Gastrocnemius medialis (tissue), 4 donors: ENCODE measurements around the gene RPS6KA4.

Experiments
- CTCF ChIP-seq, 5 experiments: fragments of 450-650 bp in 3 of 5; fragments of 200-600 bp in 2 of 5; sonication (generic) in 2 of 5; IDR thresholded peaks in 4 of 5; conservative IDR thresholded peaks in 1 of 5; 1 replicate in 4 of 5; 2 replicates in 1 of 5; pipeline ENCODE4 v1.5.1; 2016 to 2019; ENCODE audit warnings: antibody characterized with exemption in 5 of 5, mild to moderate bottlenecking in 3 of 5, moderate library complexity in 3 of 5
- POLR2A ChIP-seq, 2 donors: fragments of 450-650 bp; IDR thresholded peaks; one replicate each; pipeline ENCODE4 v1.6.1; 2017; ENCODE audit warnings: antibody characterized with exemption in 2 of 2, mild to moderate bottlenecking in 2 of 2, moderate library complexity in 2 of 2

DNA sequence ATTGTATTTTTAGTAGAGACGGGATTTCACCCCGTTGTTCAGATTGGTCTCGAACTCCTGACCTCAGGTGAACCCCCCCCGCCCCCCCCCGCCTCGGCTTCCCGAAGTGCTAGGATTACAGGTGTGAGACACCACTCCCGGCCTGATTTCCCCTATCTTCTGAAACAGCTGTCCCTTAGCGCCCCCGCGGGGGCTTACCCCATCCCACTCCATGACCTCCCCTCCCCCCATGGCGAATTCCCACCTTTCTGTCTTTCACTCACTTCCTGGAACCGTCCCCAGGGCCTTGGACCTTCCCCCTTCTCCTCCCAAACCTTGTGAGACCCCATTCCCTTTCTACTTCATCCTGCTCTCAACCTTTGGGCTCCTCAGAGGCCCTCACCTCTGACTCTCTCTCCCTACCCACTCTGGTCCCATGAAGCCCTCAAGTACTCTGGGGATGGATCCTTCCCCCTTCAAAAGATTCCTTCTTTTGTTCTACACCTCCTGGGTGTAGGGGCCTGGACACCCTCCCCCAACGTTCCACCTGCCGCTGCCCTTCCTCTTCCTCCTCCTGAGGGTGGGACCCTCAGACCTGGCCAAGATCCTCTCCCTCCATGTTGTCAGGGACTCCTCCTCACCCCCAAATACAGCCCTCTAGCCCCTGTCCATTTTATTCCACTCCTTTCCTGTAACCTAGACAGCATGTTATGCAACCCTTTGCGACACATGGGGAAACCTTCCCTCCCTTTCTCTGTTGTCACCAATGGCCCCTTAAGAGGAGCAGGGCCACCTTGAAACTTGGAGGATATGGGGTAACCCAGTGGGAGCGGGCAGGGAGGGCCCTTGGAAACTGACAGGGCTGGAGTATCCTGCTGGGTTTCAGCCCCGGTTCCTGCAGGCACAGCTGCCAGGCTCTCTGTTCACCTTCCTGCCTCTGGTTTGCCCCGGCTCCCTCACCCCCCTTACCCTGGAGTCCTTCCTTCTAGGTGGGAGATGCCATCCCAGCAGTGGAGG lies 39.9 kb upstream of the RPS6KA4 start:
- TF ChIP-seq POLR2A (IDR thresholded peaks at IDR 0.05) (no peak), CTCF (IDR thresholded peaks at IDR 0.05 in 4 of 5, conservative IDR thresholded peaks at IDR 0.05 in 1 of 5) (no peak)
